Measurements from ENCODE around the gene AHNAK2.

AHNAK2 gene

DNA sequence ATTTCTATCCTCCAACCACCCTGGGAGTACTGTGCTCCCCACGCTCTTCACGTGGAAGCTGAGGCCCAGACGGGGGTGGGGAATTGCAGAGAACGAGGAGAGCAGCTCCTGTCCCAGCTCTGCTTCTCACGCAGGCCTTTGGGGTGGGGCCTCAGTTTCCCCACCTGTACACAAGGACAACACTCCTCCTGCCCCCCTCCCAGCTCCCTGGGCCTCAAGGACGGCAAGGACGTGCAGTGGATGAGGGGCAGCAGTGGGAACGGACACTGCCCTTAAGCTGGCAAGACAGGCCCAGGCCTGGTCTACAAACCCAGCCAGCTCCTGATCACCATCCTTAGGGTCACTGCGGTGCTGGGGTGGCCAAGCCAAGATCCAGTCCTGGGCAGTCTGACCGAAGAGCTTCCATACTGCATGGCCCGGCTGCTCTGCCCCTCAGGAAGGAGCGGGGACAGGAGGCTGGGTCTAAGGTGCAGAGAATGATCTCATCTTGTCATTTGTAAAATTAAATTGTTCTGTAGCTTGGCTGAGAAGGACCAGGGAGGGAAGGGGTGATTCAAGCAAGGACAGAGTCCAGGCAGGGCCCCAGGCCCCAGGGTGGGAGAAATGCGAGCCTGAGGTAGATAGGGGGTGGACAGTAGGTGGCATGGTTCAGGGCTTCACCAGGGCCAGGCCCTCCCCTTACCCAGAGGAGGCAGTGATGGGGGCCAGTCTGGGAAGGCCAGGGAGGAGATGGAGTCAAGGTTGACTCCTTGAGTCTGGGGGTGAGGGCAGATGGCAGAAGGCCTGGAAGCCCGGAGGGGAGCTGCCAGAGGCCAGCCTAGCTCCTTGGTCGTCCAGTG lies 6.1 kb upstream of the AHNAK2 start:
- DNase-seq: no peak

DNA sequence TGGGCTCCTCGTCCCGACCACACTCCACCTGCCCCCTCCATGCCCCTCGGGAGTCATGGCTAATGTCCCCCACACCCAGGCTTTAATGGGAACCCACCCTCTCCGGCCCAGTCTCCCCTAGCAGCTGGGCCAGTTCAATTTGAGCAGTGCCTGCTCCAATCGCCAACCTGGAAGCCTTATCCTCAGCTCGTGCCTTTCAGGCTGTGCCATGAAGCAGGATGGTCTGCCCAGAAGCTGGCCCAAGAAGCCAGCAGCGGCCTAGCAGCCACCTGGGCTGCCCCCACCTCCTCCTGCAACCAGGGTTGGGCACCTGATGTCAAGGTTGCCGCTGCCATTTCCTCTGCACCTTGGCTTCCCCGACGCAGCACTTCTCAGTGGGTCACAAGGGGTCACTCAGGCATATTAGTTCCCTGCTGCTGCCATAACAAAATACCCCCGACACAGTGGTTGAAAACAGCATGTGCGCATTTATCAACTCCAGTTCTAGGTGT lies 5.1 kb upstream of the AHNAK2 start:
- no peak for DNase-seq

DNA sequence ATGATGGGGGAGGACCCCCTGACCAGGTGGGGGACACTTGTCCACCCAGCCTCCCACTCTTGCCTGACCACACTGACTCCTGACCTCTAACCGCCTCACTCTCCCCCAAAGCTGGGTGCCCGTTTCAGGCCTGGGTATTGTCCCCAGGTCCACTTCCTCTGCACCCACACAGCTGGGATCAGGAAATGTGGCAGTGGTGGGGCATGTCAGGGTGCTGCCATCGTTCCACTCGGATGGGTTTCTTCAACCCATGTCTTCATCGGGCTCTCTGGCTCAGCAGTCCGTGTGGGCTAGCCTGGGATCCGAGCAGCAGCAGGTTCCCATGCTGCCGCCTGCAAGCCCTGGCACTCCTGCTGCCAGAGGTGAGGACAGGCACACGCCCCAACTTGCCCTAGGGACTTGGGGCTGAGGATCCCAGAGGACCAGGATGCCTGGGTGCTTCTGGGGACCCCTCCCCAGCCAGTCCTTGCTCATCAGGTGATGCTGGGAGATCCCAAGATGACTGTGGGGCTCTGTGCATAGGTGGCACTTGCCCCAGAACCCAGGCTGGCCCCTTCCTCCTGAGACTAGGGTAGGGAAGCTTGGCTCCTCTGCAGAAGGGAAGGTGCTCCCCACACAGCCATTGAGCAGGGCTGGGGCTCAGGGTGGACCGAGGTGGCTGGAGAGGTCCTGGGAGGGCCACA lies 4.5 kb upstream of the AHNAK2 start:
- no peak for DNase-seq

DNA sequence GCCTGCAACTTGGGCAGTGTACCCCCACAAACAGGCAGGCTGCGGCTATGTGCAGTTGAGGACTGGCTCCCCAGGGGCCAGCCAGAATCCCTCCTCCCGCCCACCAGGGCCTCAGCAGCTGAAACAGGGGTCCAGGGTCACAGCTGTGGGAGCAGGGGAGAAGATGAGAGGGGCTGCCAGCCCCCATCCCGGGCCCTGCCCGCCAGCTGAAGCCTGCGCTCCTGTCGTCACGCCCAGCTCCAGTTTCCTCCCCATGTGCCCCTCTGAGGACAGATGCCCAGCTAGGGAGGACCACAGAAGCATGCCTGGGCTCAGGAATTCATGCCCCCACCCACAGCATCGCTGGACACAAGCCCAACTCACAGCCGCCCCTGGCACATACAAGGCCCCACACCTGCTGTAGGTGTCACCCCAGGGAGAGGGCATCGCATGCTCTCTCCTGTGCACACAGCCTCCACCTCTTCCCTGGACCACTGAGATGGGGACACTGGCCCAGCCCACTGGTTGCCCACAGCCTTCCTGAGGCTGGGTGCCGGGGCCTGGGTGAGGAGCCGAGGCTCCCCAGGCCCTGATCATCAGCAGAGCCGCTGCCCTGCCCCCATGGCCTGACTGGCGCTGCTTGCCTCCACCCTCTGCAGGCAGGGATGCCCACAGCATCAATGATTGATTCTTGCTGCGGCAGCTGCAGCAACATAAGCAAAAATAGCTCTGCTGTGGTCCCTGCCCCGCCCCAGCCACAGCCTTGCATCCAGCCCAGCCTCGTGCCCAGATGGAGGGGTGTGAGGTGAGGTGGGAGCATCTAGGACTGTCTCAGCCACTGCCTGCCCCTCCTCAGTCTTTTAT lies 3.7 kb upstream of the AHNAK2 start:
- DNase-seq: no peak

DNA sequence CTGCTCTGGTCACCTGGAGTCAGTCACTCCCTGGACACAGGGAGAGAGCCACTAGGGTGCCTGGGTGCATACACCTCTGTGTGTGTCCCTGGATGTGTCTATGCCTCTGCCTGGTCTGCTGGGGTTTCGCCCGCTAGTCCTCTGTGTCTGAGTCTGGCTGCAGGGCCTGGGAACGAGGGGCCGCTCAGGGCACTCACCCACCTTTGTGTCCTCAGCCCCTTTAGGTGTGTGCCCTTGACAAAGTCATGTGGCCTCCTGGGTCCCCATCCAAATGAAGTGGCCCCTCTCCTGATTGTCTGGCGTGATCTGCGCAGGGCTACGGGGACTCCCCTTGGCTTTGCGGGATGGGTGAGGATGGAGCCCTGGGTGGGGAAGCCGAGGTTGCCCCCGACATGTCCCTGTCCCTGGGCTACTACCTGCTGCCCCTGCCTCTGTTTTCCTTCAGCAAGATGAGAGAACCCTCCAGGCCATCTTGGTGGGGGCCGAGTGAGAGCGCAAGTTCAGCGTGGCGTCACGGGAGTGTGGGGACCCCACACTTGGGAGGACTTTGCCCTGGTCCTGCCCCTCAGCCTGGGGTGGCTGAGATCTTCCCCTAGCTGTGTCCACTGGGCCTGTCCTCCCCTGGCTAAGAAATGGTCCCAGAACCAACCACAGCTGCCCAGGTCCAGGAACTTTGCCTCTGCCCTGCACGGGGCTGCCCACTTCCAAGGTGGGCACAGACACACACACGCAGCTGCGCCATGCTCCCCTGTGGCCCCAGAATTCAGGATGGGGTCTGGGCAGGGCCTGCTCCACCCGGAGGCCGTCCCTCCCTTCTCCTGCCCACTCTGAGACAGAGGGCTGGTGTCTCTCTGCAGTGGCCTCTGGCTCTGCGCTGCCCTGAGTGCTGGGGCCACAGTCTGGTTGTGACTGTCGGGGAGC lies 2.7 kb upstream of the AHNAK2 start:
- no peak for DNase-seq

DNA sequence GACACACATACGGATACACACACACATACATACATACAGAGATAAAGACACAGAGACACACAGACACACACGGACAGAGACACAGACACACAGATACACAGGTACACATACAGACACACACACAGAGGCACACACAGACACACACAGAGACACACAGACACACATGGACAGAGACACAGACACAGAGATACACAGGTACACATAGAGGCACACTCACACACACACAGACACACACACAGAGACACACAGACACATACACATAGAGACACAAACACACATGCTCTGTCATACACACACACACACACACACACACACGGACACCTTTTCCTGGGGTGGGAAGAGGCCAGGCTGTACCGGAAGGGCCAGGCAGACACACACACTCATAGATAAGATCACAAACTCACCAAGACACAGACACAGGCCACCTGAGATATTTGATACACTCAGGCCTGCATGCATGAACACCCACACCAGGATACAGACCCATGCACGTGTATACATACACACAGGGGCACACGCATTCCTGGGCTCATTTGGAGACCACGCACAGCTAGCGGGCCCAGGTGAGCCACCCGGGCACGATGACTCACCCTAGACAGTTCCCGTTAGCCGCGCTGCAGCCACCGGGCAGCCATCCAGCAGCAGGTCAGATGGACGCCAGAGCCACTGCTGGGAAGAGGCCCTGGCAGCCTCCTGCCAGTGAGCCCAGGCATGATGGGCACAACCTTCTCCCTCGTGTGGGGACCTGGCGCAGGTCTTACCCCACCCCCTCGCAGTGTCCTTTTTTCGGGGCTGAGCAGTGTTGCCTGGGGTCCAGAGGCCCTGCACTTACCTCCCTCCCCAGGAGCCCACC lies 1.8 kb upstream of the AHNAK2 start:
- no peak for DNase-seq

DNA sequence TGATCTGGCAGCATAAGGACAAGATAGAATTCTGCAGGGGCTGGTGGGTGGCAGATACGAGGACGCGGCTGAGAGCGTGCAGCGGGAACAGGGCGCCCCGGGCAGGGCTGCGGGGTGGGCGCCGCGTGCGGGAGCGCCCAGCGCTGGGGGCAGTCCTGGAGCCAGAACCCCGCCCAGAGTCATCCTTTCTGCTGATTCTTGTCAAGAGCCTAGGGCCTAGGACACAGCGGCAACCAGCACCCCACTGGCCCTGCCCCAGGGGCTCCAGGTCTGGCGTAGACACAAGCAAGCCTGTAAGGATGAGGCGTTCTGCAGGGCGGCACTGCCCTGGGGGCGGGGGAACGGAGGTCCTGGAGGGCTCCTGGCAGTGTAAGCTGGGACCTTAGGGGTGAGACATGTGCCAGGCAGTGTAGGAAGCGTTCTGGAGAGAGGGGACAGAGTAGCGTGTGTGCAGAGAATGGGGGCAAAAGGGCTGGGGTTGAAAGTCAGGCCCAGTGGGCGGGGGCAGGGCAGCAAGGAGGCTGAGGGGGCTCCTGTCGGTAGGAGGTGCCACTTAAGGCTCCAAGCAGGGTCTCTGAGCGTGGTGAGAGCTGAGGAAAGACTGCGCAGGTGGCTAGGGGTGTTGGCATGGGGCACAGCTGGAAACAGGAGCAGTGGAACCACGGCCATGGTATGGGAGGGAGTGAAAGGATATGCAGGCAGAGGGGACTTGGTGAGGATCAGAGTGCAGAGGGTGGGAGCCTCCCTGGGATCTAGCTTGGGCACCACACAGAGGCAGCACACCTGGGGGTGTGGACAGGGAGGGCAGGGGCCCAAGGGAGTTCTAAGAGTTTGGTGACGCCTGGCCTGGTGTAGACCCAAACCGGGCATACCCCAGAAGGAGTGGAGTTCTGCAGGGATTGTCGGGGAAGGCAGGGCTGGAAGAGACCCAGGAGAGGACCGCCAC lies 845 bp upstream of the AHNAK2 start:
- no peak for DNase-seq

DNA sequence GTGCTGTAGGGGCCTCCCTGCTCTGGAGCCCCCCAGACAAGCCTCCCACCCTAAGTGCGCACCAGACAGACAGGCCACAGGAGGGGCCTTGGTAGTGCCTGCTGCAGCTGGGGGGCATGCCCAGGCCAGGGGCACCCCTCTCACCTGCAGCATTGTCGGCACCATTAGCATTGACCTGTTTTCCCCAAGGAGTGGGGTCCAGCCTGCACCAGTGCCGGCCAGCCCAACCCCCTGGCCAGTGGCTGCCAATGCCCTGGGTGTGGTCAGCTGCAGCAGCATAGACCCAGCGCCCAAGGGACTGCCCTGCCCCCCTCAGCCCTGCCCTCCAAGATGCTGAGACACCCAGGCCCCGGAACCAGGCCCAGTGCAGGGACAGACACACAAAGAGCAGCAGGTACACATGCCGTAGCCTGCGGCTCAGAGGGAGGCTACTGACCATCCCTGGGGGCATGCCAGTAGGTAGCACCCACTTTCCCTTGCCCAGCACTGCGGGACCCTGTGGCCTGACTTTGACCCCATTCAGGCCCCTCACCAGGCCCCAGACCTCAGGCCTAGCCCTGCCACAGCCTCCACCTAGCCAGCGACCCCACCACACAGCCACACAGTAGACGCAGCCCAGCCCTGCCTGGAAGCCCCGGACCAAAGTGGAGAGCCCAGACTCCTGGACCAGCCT lies 1.0 kb downstream of the AHNAK2 start:
- DNase-seq: no peak

DNA sequence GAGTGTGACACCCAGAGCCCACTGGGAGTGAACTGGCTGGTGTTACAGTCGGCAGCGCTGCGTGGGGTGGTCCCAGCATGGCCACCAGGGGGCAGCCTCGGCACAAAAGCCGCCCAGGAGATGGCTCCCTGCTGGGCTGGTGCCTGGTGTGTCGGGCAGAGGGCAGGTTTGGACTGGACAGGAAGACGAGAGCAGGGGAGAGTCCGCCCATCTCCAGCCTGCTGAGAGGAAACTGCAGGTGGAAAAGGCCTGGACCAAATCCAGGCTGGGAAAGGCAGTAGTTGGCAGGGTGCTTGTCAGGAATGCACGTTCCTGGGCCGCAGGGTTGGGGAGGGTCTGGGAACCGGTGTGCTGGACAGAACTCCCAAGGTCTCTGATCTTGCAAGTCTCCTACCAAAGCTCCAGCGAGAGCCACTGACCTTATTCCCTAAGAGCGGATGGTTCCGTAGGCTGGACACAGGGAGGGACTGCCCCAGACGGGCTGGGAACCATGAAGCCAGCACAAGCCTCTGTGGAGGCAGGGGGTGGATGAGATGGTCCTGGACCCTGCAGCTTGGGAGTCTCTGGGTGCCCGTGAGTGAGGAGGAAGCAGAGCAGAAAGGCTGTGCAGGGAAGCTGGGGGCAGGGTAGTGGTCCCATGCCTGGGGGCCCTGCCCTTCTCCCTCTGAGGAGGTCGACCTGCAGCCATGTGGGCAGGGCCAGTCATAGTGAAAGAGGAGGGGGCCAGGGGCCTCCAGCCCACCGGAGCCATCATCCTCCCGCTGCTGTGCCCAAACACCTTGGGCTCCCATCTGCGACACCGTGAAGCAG lies 1.8 kb downstream of the AHNAK2 start:
- peak; percentile 75 for DNase-seq

DNA sequence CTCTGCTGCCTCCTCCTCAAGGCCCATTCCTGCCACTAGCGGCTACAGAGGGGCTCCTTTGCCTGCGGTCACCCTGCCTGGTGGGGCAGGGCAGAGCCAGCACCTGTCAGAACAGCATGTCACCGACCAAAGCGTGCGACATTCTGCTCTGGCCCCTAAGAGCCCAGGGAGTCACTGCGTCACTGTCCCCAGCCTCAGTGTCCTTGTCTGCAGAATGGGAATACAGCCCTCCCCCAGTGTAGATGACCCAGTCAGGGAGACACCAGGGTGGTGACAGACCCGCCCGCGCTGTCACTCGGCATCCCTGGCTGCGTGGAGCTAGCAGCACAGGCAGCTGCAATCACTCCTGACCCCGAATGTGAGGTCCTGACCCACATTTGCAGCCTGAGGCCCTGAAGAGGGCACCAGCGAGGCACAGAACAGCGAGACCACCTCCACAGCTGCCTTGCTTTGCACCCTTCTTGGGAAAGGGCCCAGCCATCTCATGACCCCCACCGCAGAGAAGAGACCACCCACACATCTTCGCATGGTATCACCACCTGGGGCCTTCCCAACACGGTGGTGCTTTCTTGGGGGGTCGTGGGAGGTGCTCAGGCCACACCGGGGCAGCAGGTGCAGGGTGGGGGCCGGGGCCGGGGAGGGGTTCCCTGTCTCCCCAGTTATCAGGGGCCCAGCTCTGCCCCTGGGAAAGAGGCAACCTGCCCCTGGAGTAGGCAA lies 2.5 kb downstream of the AHNAK2 start:
- no peak for DNase-seq

DNA sequence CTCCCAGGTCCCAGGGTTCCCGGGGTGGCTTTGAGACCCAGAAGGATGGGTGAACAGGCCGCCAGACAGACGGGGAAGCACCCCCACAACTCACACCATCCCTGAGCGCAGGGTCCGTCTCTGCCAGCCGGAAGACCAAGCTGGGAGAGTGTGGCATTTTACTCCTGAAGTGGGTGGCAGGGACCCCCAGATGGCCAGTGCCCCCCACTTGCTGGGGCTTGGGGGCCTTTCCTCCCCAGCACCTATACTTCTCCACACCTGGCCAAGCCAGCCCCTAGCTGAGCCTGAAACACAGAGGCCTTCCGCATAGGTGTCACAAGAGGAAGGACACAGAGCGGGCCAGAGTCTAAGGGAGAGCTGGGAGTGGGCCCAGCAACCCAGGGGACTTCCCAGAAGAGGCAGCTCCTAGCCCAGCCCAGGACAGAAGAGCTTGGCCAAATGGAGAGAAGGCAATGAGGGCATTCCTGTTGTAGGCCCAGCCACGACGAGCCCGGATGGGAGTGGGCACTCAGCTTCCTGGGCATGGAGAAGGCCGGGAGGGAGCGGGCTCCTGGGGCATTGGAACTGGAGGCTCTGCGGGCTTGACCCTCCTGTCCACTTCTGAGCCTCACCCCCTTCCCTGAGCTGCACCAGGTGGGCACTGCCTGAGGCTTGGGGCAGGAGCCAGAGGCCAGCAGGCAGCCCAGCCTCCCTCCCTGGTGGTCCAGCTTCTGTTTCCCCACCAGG lies 3.3 kb downstream of the AHNAK2 start:
- no peak for DNase-seq

DNA sequence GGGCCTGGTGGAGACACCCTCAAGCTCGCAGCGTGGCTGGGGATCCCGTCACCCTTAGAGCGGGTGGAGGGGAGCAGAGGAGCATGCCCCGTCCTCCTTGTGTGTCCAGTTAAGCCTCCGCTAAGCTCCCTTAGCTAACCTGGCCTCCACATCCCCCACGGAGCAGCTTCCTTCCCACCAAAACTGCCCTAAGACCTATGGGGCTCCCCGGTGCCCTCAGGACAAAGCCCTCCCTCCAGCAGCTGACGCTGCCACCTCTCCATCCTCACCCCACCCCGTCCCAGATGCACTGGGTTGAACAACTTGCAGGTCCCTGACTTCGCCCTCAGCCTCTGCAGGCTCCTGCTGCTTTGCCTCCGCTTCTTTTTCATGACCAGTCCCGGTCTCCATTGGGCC lies 4.0 kb downstream of the AHNAK2 start:
- no peak for DNase-seq

DNA sequence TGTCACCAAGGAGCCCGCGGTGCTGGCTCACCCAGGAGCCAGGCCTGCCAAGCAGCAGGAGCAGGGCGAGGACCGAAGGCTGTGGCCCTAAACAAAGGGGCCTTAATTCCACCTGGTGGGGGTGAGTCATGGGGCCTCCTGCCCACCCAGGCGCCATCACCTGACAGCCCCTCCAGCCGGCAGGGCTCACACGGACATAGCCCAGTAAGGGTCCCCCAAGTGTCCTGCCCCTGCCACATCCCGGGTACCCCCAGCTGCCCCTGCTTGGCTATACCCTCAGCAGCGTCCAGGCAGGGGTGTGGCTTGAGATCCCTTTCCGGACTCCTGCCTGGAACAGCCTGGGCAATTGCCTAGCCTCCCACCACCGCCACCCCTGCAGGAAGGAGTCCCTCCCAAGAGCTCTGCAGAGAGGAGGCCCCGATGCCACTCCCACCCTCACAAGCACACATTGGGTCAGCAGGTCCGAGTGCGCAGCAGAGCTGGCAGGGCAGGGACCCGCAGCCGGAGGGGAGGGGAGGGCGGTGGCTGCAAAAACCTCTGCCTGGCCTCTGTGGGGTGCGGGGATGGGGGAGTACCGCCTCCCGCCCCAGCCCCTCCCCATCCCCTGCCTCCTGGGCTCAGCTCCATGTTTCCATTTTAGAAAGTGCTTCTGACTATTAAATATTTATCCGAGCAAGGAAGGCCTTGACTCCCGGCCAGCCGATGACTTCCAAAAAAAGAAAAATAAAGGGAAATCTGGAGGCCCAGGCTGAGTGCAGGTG lies 4.6 kb downstream of the AHNAK2 start:
- DNase-seq: no peak

DNA sequence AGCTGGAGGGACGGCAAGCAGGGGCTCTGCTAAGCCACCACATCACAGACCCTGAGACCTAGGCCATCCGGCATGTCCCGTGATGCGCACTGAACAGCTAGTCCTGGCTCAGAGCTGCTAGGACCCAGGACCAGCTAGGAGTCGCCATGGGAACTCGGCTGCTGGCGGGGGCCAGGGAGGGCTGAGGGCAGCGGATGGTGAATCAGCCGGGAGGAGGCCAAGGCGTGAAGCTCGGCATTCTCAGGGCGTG lies 5.1 kb downstream of the AHNAK2 start:
- DNase-seq: no peak

DNA sequence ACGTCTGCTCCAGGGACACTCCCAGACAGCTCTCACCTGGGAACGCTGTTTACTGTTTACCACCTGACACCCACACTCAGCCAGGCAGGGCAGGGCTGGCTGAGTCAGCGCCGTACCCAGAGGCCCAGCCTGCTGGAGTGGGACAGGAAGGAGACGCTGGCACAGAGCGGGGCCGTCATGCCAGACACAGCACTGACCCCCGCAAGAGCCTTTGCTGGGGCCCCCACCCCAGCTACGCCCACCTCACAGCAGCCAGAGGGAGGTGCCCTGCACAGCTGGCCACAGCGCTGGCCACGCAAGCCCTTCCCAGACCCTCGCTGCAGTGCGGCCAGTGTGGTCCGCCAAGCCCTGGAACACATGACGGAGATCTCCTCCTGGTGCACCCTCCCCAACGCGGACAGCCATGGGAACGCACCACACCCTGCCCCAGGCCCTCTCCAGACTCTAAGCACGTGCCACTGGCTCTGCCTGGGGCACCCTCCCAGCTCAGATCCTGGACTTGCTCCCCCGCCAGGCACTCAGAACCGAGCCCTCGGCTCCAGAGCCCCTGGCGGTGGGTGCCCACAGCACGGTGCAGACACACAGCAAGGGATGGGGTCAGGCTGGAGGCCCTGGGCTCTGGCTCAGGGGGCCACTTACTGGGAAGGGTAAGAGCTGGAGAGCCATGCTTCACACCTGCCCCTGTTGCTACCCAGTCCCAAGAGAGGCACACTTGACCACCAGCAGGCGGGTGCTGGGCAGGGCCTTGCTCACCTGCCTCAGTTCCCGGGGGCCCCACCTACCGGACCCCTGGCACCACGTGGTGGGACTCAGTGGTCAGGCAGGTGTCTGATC lies 5.7 kb downstream of the AHNAK2 start:
- no peak for DNase-seq
